GM21786 (cell line): Measurements from ENCODE around the gene NKD1.

Source experiments
- ATAC-seq: cut with Tn5 transposase; IDR thresholded peaks from one replicate; pipeline ENCODE4 v1.9.1; 2021; ENCODE audit not compliant: unreplicated experiment

The NKD1 gene

GRCh38 chr16:50557046-50557445, 8.8 kb downstream of the NKD1 start:
- ATAC-seq, result no peak

GRCh38 chr16:50558913-50559312, 10.7 kb downstream of the NKD1 start:
- no peak for ATAC-seq

DNA sequence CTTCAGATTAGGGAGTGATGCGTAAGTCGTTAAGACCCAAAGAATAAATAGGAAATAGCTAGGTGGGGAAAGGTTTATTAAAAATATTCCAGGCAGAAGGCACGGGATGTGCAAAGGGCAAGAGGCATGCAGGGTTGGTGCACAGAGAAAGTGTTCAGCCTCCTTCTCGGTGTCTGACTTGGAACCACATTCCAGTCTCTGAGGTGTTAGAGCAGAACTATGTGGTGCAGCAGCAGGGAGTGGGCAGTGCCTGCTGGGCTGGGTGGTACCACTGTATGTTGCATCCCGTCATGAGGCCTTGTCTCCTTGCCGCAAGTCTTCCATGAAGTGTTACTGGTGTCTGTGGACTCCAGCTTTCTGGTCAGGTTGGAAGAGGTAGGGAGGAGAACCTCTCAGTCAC, 11.1 kb downstream of the NKD1 start:
- no peak for ATAC-seq

DNA sequence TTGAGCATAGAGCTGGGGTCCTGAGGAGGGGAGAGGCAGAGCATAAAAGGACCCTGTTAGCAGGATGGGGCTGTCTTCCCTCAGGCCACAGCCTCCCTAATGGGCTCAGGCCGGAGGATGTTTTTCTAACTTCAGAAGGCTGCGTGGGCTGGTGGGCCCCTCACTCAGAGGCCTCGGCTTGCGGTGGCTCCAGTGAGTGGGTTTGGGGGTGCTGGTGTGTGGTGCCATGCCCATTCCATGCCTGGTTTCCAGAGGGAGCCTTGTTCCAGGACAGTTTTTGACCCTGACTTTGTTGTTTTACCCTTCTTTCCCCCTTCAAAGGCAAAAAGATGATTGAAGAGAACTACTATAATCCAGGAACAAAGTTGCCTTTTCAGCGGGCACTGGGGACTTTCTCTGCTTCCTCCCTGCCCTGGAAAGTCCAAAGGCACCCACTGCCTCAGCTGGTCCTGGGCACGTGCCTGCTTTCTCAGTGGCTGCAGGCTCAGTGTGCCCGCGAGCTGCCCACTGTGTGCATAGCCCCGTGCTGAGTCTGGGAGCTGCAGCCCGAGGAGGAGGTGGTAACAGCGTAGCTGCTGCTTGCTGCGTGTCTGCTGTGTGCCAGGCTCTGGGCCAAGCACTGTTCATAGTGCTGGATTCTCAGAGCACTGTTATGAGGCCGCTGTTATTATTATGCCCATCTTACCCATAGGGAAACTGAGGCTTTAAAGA, 11.8 kb downstream of the NKD1 start:
- ATAC-seq, result no peak

DNA sequence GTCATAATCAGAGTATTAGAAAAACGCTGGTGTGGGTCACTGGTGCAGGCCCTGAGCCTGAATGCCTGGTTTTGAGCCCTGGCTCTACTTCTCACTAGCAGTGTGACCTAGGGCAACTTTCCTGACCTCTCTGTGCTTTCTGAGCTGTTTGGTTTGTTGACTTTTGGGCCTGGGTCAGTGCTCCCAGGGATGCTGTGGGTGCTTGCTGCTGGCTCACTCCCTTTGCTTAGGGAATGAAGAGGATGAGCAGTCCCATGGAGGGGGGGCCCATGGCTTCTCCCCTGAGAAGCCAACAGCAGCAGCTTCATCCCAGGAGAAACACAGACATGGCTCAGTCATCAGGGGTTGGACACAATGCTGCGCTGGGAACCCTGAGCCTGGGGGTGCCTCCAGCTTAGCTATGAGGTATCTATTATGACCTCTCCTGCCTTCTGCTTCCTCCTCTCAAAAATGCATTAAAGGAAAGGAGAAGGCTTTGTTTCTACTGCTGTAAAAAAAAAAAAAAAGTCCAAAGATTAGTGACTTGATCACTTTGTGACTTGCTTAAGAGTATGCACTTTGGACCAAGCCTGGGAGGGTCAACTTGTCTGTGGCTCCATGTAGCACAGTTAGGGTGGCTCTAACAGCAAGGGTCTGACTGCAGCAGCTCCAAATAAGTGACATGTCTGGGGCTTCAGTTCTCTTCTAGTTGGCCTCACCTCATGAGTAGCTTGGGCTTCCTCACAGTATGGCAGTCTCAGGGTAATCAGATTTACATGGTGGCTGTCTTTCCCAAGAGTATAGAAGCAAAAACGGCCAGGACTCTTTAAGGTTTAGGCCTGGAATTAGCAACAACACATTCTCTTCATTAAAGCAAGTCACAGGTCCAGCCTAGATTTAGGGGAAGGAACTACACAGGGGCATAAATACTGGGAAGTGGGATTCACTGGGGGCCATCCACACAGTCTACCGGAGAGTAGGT, 13.0 kb downstream of the NKD1 start:
- no peak for ATAC-seq

DNA sequence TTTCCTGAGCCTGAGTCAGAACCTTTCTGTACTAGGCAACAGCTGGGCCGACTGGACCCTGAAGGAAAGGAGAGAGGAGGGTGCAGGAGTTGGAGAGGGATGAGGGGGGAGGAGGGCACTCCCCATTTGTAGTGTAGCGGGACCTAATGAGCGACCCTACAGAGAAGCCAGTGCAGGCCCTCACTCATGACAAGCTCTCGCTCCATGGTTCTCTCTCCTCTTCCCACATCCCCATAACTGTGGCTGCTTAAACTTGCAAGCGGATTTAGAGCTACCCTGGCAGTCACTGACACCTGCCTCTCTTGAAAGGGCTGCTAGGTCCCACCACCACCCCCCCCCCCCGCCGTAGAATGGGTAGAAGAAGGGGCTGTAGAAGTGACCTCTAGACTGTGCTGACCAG, 14.5 kb downstream of the NKD1 start:
- no peak for ATAC-seq

- no peak for ATAC-seq
Measured at GRCh38 chr16:50563989-50564388, 15.8 kb downstream of the NKD1 start.

DNA sequence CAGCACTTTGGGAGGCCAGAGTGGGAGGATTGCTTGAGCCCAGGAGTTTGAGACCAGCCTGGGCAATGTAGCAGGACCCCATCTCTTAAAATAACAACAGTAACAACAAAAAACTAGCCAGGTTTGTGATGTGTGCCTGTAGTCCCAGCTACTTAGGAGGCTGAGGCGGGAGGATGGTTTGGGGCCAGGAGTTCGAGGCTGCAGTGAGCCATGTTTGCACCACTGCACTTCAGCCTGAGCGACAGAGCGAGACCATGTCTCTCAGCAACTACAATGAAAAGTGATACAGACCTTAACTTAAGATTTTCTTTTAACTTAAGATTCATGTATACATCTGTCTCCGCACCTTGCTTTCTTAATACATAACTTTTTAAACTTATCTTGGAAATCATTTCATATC, 17.2 kb downstream of the NKD1 start:
- no peak for ATAC-seq

GRCh38 chr16:50566014-50566962, 18.1 kb downstream of the NKD1 start:
- ATAC-seq, result no peak

DNA sequence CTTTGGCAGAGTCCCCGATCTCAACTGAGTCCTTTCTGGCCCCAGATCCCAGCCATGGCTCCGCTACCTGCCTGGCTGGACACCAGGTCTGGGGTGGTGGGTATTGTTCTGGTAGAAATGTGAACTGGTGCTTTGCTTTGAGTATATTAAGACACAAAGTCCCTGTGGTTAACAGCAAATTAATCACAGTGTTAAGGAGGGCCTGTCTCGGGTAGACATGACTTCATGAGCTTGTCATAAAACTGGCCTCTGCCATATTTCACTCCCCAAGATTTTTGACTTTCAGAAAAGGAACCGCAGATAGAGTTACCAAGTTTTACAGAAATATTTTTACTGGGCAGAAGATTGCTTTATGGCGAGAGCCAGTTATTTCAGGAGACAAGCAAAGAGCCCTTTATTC, 19.5 kb downstream of the NKD1 start:
- ATAC-seq, result no peak

GRCh38 chr16:50568187-50568815, 20.1 kb downstream of the NKD1 start:
- ATAC-seq, result no peak

DNA sequence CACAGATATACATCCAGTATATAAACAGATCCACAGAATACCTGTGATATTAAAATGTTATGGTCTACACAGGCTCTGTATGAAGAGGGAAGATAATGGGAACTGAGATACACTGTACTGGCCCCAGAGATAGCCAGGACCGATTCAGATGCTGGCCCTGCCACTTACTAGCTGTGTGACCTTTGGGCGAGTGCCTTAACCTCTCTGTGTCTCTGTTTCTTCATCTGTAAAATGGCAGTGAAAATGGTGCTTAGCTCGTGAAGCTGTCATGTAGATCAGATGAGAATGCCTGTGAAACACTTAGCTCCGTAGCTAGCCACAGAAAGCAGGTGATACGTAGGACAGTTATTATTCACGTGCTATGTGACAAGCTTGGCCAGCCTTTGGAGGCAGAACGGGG, 22.2 kb downstream of the NKD1 start:
- no peak for ATAC-seq

DNA sequence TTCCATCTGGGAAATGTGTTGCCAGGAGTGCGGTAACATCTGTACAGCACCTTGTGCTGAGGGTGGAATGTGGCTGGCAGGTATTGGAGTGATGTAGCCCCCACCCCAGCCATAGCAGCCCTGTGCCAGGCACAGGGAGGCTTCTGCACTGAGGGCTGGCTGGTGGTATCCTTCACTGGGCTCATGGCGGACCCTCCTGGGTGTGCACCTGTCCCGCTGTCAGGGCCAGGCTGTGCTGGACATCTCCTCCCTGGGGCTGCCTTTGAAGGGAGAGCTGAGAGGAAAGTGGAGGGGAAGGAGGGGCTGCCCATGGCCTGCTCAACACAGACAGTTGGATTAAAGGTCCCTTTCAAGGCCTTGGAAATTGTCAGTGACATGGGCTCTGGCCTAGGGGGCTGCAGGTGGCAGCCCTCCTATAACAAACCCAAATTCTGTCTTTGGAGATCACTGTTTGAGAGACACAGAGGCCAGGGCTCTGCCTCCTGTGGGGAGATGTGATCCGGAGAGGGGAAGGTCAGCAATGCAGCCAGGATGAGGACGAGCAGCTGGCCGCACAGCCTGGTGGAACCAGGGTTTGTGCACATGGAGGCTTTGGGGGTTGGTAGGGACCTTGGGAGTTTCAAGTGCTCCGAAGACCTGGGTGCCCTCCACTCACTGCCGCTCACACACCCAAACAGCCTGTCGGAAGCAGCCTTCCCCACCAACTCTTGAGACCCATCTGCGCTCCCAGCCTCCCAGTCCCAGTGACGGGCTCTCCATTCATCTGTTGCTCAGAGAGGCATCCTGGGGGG, 22.8 kb downstream of the NKD1 start:
- ATAC-seq, result no peak

DNA sequence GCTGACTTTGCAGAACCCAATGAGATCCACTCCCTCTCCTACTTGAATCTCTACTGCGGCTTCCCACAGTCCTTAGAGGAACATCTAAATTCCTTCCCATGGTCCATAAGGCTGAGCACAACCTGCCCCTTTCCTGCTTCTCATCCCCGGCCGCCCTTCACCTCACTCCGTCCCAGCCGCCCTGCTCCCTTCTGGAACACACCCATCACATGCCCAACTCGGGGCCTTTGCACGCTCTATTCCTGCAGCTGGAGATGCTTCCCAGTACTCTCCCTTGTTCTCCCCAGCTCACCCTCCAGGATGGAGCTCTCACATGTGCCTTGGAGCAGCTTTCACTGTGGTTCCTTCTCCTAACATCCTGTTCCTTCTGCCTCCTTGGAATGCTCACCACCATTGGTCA, 23.6 kb downstream of the NKD1 start:
- no peak for ATAC-seq

DNA sequence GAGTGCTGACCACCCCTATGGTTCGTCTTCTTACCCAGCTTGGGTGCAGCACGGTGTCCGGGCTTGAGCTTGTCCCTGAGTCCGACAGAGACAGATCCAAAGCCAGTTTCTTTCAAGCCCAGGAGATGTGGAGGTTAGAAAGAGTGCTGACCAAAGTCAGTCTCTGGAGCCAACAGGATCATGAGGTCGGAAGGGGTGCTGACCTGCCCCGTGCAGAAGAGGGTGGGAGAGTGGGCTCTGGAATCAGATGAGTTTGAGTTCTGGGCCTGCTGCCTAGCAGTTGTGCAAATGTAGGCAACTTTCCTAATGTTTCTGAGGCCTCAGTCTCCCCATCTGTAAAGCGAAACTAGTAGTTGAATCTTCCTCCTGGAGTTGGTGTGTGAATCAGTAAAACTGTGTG, 24.5 kb downstream of the NKD1 start:
- no peak for ATAC-seq

GRCh38 chr16:50573279-50573678, 25.1 kb downstream of the NKD1 start:
- ATAC-seq, result no peak

DNA sequence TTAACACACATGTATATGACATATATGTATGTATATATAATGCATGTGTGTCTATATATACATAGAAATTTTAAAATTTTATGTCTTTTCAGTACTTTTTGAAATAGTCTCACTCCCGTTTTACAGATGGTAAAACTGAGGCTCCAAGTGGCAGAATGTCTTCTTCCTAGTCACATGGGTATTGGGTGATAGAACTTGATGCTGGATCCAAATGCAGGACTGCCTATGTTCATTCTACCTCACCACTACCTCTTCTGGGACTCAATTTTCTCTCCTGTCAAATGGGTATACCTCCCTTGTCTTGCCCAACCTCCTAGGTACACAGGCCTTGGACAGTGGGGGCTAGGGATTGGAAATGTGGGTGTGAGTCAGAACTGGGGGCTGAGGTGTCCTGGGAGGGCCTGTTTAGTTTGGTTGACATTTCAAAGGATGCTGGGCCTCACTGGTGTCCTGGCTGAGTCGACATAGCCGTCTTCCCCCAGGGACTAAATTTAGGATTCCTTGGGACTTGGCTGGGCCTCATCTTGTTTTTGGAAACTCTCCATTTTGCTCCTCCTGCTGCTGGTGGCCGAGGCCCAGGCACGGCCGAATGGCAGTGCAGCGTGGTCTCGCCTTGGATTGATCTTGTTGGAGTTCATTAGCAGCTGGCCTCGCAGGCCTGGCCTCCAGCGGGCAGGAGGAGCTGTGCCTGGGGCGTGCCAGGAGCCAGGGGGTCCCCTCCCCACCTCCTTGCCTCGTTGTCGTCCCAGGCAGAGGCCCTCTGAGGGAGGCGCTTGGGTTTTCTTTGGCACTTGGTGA, 25.9 kb downstream of the NKD1 start:
- no peak for ATAC-seq

DNA sequence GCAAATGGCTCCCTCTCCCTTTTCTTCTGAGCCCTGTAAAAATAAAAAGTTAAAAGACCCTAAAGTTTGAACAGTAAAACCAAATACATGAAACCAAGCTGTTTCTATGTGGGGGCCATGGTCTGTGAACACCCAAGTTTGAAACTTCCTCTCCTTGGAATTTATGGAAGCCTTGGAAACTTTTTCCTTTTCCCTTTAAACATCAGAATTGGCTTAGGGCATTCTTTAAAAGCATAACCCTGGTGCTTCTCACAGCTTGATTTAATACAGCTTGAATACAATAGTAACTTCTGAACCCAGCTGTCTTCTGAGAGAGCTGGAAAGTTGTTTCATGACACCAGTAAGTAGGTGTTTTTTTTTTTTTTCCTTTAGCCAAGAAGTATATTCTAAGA, 26.5 kb downstream of the NKD1 start:
- ATAC-seq, result no peak

DNA sequence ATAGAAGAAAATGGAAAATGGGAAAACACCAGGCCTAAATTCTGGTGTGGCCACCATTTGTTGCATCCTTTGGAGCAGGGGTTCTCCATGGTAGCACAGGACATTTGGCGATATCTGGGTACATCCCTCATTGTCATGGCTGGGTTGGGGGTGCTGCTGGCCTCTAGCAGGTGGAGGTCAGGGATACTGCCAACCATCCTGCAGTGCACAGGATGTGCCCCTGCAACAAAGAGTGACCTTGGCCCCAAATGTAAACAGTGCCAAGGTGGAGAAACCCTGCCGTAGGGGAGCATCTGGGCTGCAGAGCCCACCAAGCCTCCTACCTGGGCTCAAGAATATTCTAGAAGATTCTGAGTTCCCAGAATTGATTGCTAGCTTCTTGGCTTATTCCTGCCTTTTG, 27.5 kb downstream of the NKD1 start:
- no peak for ATAC-seq
